DOHH2 (cell line): ENCODE results near the gene C7orf33.
A peak's percentile ranks its signal among the peaks of the same experiment; 100 is the strongest.
"Not testable (repeated sequence)": the region's sequence is repeated elsewhere in the genome, so short reads cannot be mapped to it uniquely, and the experiment has no call there.

ENCODE experiments used
- H3F3A ChIP-seq: fragments of 200-600 bp; sonication (generic), shearing (Covaris generic); 2 replicates; pipeline ENCODE4 v1.6.0; 2016; ENCODE audit warnings: antibody characterized with exemption, mild to moderate bottlenecking; ENCODE audit not compliant: control insufficient read depth, insufficient read depth
- H3K27ac ChIP-seq: fragments of 200-600 bp; sonication (generic); 2 replicates; pipeline ENCODE4 v1.5.1; 2014; ENCODE audit warnings: low read depth, mild to moderate bottlenecking, low read length, moderate library complexity
- H3K27me3 ChIP-seq: fragments of 200-600 bp; sonication (generic); 2 replicates; pipeline ENCODE4 v1.6.1; 2014; ENCODE audit warnings: mild to moderate bottlenecking, low read length, mixed read lengths; ENCODE audit not compliant: control insufficient read depth
- H3K36me3 ChIP-seq: fragments of 200-600 bp; sonication (generic); 2 replicates; pipeline ENCODE4 v1.6.1; 2014; ENCODE audit warnings: mild to moderate bottlenecking, low read length, moderate library complexity, mixed read lengths; ENCODE audit not compliant: control insufficient read depth
- H3K4me1 ChIP-seq: fragments of 200-600 bp; sonication (generic); 2 replicates; pipeline ENCODE4 v1.6.1; 2014; ENCODE audit warnings: mild to moderate bottlenecking, low read length, mixed read lengths; ENCODE audit not compliant: control insufficient read depth
- H3K4me2 ChIP-seq: fragments of 200-600 bp; sonication (generic); 2 replicates; pipeline ENCODE4 v1.6.0; 2014; ENCODE audit warnings: mild to moderate bottlenecking, low read length, moderate library complexity
- H3K4me3 ChIP-seq: fragments of 200-600 bp; sonication (generic); 2 replicates; pipeline ENCODE4 v1.5.1; 2014; ENCODE audit warnings: mild to moderate bottlenecking, low read length, mixed read lengths
- H3K79me2 ChIP-seq: fragments of 200-600 bp; sonication (generic); 2 replicates; pipeline ENCODE4 v1.6.1; 2014; ENCODE audit warnings: mild to moderate bottlenecking, low read length, mixed read lengths; ENCODE audit not compliant: control insufficient read depth
- H3K9me2 ChIP-seq: fragments of 200-600 bp; sonication (generic); replicated peaks from 2 replicates; pipeline ENCODE4 v1.6.1; 2014; ENCODE audit warnings: mild to moderate bottlenecking, low read length, mixed read lengths; ENCODE audit not compliant: control insufficient read depth
- H3K9me3 ChIP-seq: fragments of 200-600 bp; sonication (generic); 2 replicates; pipeline ENCODE4 v1.6.1; 2014; ENCODE audit warnings: antibody characterized with exemption, low read length, mixed read lengths; ENCODE audit not compliant: control insufficient read depth, insufficient read depth
- H4K20me1 ChIP-seq: fragments of 200-600 bp; sonication (generic); 2 replicates; pipeline ENCODE4 v1.6.0; 2014; ENCODE audit warnings: low read depth, mild to moderate bottlenecking, antibody characterized with exemption, low read length, moderate library complexity; ENCODE audit not compliant: control insufficient read depth, insufficient read depth
- CTCF ChIP-seq: fragments of 200-600 bp; sonication (generic); IDR thresholded peaks from one replicate; pipeline ENCODE4 v1.5.1; 2014; ENCODE audit warnings: antibody characterized with exemption, mild to moderate bottlenecking, low read depth, low read length; ENCODE audit not compliant: poor library complexity, severe bottlenecking
- EZH2phosphoT487 ChIP-seq: fragments of 200-600 bp; sonication (generic); IDR thresholded peaks from 2 replicates; pipeline ENCODE4 v1.6.1; 2017; ENCODE audit warnings: borderline replicate concordance, mild to moderate bottlenecking, antibody characterized with exemption, low read length, moderate library complexity, mixed read lengths

The C7orf33 gene

GRCh38 chr7:148558914-148559313 is 31.7 kb upstream of the C7orf33 start:
- Histone ChIP-seq H3K4me3 (no peak overlapping the region), H3K27me3 (peaks cover 21% of the 10 kb centered on the region), H3K4me1 (peaks cover 2% of the 10 kb centered on the region), H3K36me3 (no peaks in the 10 kb centered on the region), H3K27ac (no peak overlapping the region), H3K9me3 (no peaks in the 10 kb centered on the region), H3F3A (no peaks in the 10 kb centered on the region), H4K20me1 (no peaks in the 10 kb centered on the region), H3K9me2 (no peaks in the 10 kb centered on the region), H3K4me2 (no peak overlapping the region), H3K79me2 (no peaks in the 10 kb centered on the region)
- no peak for TF ChIP-seq EZH2phosphoT487
- TF ChIP-seq CTCF = no peak

- H3K9me3 ChIP-seq = no peaks in the 10 kb centered on the region
These were observed 29.5 kb upstream of the C7orf33 start for GRCh38 chr7:148561099-148561498.

GRCh38 chr7:148563583-148564274 is 26.8 kb upstream of the C7orf33 start:
- Histone ChIP-seq H3K27ac (no peak overlapping the region), H3K4me3 (no peak overlapping the region), H3K9me2 (no peaks in the 10 kb centered on the region), H3F3A (no peaks in the 10 kb centered on the region), H3K4me1 (peaks cover 12% of the 10 kb centered on the region), H3K27me3 (peaks cover 12% of the 10 kb centered on the region; the same call in 1 of the 2 replicates), H3K9me3 (no peaks in the 10 kb centered on the region), H3K4me2 (no peak overlapping the region), H3K36me3 (no peaks in the 10 kb centered on the region), H4K20me1 (no peaks in the 10 kb centered on the region), H3K79me2 (no peaks in the 10 kb centered on the region)
- TF ChIP-seq CTCF = no peak

More at GRCh38 chr7:148561099-148561498, 29.5 kb upstream of the C7orf33 start:
- no peaks in the 10 kb centered on the region for H3K9me2 ChIP-seq
- no peaks in the 10 kb centered on the region for H3K36me3 ChIP-seq
- no peaks in the 10 kb centered on the region for H3K79me2 ChIP-seq
- H3F3A ChIP-seq = no peaks in the 10 kb centered on the region
- H3K4me2 ChIP-seq = no peak overlapping the region
- peaks cover 21% of the 10 kb centered on the region for H3K27me3 ChIP-seq
- no peak overlapping the region for H3K4me3 ChIP-seq
- TF ChIP-seq CTCF = no peak
- TF ChIP-seq EZH2phosphoT487 = no peak
- H3K4me1 ChIP-seq = peaks cover 12% of the 10 kb centered on the region
- no peaks in the 10 kb centered on the region for H4K20me1 ChIP-seq
- H3K27ac ChIP-seq = no peak overlapping the region

- Histone ChIP-seq H3K4me2 (peak overlapping the region; percentile 24), H3K4me1 (peaks cover 12% of the 10 kb centered on the region)
- not testable (repeated sequence) for H3K9me2 ChIP-seq, H3K9me3 ChIP-seq, H3K27ac ChIP-seq, H3K4me3 ChIP-seq, H3K79me2 ChIP-seq, H3K36me3 ChIP-seq, H3K27me3 ChIP-seq, H4K20me1 ChIP-seq, H3F3A ChIP-seq
These were observed 26.2 kb upstream of the C7orf33 start for GRCh38 chr7:148564275-148564951.
